ENCODE data around the gene SSUH2. TPM values are rescaled to one million over a fixed set of nuclear protein-coding genes. Genes with fewer than 3 reads are reported as not detected.

The SSUH2 gene
- total RNA-seq, 1 experiment from 2014 or later = 0.94 TPM

DNA sequence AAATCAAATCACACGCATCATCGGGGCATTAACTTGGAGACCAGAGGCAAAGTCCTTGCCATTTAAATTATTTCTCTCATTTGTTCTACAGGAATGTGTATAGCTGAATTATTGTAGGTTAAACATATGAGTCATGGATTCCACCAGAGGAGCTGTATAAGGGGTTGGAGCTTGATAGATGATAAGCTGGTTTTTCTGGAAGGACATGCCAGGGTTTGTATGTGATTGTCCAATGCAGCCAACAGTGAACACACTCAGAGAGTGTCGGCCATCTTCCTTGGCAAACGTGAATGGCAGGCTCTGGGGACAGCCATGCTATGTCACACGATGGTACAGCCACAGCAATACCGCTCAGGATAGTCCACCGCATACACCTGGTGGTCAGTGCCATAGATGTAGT is 25.1 kb downstream of the SSUH2 start:
- POLR2A ChIA-PET = no interaction called here
- DNase-seq (ENCODE audit: low spot score) = no peak
- Mint-ChIP-seq H3K27ac (no peak overlapping the region), H3K27me3 (ENCODE audit: low read depth) (peaks cover 4% of the 10 kb centered on the region; the same call in 1 of the 2 replicates), H3K4me3 (no peak overlapping the region), H3K4me1 (peaks cover 11% of the 10 kb centered on the region), H3K36me3 (no peaks in the 10 kb centered on the region; the same call in 1 of the 2 replicates), H3K9me3 (peaks cover 19% of the 10 kb centered on the region)
- CTCF ChIA-PET = interaction anchor here (2.4 kb wide), 1 partner anchor 178 kb away, joined by 6 read pairs; no protein-coding TSS in a partner anchor
- ATAC-seq = no peak
- TF ChIP-seq, protein P1, sequence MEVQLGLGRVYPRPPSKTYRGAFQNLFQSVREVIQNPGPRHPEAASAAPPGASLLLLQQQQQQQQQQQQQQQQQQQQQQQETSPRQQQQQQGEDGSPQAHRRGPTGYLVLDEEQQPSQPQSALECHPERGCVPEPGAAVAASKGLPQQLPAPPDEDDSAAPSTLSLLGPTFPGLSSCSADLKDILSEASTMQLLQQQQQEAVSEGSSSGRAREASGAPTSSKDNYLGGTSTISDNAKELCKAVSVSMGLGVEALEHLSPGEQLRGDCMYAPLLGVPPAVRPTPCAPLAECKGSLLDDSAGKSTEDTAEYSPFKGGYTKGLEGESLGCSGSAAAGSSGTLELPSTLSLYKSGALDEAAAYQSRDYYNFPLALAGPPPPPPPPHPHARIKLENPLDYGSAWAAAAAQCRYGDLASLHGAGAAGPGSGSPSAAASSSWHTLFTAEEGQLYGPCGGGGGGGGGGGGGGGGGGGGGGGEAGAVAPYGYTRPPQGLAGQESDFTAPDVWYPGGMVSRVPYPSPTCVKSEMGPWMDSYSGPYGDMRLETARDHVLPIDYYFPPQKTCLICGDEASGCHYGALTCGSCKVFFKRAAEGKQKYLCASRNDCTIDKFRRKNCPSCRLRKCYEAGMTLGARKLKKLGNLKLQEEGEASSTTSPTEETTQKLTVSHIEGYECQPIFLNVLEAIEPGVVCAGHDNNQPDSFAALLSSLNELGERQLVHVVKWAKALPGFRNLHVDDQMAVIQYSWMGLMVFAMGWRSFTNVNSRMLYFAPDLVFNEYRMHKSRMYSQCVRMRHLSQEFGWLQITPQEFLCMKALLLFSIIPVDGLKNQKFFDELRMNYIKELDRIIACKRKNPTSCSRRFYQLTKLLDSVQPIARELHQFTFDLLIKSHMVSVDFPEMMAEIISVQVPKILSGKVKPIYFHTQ (CRISPR knock-in tag; IDR thresholded peaks at IDR 0.05) = no peak
- no peak for TF ChIP-seq GABPB1 (CRISPR knock-in tag; IDR thresholded peaks at IDR 0.05)
- no peak for TF ChIP-seq MYBL2 (CRISPR knock-in tag; IDR thresholded peaks at IDR 0.05)

DNA sequence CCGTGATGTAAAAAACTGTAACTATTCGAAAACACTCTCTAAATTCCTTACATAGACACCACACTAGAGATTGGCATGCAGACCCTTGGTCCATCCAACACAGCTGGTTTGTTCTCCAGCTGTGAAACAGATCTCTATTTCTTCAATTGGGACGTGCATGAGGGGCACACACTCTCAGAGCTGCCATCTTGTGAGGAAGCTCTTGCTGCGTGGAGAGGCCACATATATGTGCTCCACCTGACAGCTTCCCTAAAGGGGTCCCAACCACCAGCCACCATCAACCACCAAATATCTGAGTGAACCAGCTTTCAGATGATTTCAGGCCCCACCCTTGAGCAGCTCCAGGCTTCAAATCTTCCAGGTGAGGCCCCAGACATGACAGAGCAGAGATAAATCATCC is 25.6 kb downstream of the SSUH2 start:
- H3K4me3 Mint-ChIP-seq = no peak overlapping the region
- DNase-seq (ENCODE audit: low spot score) (no peak), ATAC-seq (no peak)
- TF ChIP-seq, protein P2, sequence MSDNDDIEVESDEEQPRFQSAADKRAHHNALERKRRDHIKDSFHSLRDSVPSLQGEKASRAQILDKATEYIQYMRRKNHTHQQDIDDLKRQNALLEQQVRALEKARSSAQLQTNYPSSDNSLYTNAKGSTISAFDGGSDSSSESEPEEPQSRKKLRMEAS (CRISPR knock-in tag; IDR thresholded peaks at IDR 0.05) = no peak
- TF ChIP-seq NR2C2 (CRISPR knock-in tag; IDR thresholded peaks at IDR 0.05) = no peak
- TF ChIP-seq, protein P3, sequence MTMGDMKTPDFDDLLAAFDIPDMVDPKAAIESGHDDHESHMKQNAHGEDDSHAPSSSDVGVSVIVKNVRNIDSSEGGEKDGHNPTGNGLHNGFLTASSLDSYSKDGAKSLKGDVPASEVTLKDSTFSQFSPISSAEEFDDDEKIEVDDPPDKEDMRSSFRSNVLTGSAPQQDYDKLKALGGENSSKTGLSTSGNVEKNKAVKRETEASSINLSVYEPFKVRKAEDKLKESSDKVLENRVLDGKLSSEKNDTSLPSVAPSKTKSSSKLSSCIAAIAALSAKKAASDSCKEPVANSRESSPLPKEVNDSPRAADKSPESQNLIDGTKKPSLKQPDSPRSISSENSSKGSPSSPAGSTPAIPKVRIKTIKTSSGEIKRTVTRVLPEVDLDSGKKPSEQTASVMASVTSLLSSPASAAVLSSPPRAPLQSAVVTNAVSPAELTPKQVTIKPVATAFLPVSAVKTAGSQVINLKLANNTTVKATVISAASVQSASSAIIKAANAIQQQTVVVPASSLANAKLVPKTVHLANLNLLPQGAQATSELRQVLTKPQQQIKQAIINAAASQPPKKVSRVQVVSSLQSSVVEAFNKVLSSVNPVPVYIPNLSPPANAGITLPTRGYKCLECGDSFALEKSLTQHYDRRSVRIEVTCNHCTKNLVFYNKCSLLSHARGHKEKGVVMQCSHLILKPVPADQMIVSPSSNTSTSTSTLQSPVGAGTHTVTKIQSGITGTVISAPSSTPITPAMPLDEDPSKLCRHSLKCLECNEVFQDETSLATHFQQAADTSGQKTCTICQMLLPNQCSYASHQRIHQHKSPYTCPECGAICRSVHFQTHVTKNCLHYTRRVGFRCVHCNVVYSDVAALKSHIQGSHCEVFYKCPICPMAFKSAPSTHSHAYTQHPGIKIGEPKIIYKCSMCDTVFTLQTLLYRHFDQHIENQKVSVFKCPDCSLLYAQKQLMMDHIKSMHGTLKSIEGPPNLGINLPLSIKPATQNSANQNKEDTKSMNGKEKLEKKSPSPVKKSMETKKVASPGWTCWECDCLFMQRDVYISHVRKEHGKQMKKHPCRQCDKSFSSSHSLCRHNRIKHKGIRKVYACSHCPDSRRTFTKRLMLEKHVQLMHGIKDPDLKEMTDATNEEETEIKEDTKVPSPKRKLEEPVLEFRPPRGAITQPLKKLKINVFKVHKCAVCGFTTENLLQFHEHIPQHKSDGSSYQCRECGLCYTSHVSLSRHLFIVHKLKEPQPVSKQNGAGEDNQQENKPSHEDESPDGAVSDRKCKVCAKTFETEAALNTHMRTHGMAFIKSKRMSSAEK (CRISPR knock-in tag; IDR thresholded peaks at IDR 0.05; ENCODE audit: borderline replicate concordance) = no peak
- TF ChIP-seq, protein P4, sequence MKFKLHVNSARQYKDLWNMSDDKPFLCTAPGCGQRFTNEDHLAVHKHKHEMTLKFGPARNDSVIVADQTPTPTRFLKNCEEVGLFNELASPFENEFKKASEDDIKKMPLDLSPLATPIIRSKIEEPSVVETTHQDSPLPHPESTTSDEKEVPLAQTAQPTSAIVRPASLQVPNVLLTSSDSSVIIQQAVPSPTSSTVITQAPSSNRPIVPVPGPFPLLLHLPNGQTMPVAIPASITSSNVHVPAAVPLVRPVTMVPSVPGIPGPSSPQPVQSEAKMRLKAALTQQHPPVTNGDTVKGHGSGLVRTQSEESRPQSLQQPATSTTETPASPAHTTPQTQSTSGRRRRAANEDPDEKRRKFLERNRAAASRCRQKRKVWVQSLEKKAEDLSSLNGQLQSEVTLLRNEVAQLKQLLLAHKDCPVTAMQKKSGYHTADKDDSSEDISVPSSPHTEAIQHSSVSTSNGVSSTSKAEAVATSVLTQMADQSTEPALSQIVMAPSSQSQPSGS (CRISPR knock-in tag; IDR thresholded peaks at IDR 0.05; ENCODE audit: borderline replicate concordance, low read depth) = no peak
- no peak for TF ChIP-seq ZNF138 (CRISPR knock-in tag; conservative IDR thresholded peaks at IDR 0.05)
- TF ChIP-seq ATF1 (CRISPR knock-in tag; IDR thresholded peaks at IDR 0.05) = no peak
- no peak for TF ChIP-seq RORB (CRISPR knock-in tag; IDR thresholded peaks at IDR 0.05)
- no peak for TF ChIP-seq GTF2I (CRISPR knock-in tag; conservative IDR thresholded peaks at IDR 0.05)
- TF ChIP-seq, protein P5, sequence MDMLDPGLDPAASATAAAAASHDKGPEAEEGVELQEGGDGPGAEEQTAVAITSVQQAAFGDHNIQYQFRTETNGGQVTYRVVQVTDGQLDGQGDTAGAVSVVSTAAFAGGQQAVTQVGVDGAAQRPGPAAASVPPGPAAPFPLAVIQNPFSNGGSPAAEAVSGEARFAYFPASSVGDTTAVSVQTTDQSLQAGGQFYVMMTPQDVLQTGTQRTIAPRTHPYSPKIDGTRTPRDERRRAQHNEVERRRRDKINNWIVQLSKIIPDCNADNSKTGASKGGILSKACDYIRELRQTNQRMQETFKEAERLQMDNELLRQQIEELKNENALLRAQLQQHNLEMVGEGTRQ (CRISPR knock-in tag; IDR thresholded peaks at IDR 0.05) = no peak
- TF ChIP-seq RELA (CRISPR knock-in tag; IDR thresholded peaks at IDR 0.05; ENCODE audit: borderline replicate concordance) = no peak
- no peak for TF ChIP-seq ZNF232 (CRISPR knock-in tag; IDR thresholded peaks at IDR 0.05)
- TF ChIP-seq ZNF416 (CRISPR knock-in tag; IDR thresholded peaks at IDR 0.05) = no peak
- TF ChIP-seq, protein P6, sequence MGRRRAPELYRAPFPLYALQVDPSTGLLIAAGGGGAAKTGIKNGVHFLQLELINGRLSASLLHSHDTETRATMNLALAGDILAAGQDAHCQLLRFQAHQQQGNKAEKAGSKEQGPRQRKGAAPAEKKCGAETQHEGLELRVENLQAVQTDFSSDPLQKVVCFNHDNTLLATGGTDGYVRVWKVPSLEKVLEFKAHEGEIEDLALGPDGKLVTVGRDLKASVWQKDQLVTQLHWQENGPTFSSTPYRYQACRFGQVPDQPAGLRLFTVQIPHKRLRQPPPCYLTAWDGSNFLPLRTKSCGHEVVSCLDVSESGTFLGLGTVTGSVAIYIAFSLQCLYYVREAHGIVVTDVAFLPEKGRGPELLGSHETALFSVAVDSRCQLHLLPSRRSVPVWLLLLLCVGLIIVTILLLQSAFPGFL (CRISPR knock-in tag; IDR thresholded peaks at IDR 0.05; ENCODE audit: borderline replicate concordance) = no peak
- no peak for TF ChIP-seq SMAD3 (CRISPR knock-in tag; IDR thresholded peaks at IDR 0.05; ENCODE audit: borderline replicate concordance)
- TF ChIP-seq, protein P7, sequence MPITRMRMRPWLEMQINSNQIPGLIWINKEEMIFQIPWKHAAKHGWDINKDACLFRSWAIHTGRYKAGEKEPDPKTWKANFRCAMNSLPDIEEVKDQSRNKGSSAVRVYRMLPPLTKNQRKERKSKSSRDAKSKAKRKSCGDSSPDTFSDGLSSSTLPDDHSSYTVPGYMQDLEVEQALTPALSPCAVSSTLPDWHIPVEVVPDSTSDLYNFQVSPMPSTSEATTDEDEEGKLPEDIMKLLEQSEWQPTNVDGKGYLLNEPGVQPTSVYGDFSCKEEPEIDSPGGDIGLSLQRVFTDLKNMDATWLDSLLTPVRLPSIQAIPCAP (CRISPR knock-in tag; IDR thresholded peaks at IDR 0.05) = no peak
- TF ChIP-seq, protein P8, sequence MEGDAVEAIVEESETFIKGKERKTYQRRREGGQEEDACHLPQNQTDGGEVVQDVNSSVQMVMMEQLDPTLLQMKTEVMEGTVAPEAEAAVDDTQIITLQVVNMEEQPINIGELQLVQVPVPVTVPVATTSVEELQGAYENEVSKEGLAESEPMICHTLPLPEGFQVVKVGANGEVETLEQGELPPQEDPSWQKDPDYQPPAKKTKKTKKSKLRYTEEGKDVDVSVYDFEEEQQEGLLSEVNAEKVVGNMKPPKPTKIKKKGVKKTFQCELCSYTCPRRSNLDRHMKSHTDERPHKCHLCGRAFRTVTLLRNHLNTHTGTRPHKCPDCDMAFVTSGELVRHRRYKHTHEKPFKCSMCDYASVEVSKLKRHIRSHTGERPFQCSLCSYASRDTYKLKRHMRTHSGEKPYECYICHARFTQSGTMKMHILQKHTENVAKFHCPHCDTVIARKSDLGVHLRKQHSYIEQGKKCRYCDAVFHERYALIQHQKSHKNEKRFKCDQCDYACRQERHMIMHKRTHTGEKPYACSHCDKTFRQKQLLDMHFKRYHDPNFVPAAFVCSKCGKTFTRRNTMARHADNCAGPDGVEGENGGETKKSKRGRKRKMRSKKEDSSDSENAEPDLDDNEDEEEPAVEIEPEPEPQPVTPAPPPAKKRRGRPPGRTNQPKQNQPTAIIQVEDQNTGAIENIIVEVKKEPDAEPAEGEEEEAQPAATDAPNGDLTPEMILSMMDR (IDR thresholded peaks at IDR 0.05) = no peak
- ChIA-PET CTCF (interaction anchor here (1.1 to 2.4 kb wide), 2 partner anchors 177 to 202 kb away, joined by 4 to 6 read pairs; no protein-coding TSS in a partner anchor), POLR2A (no interaction called here)
- H3K27me3 Mint-ChIP-seq (ENCODE audit: low read depth) = no peaks in the 10 kb centered on the region
- no peak overlapping the region for H3K27ac Mint-ChIP-seq
- no peaks in the 10 kb centered on the region; the same call in 1 of the 2 replicates for H3K36me3 Mint-ChIP-seq
- peaks cover 19% of the 10 kb centered on the region for H3K9me3 Mint-ChIP-seq
- peaks cover 11% of the 10 kb centered on the region for H3K4me1 Mint-ChIP-seq
